GM13976 (cell line): Measurements from ENCODE around the gene OIP5.

ENCODE experiments used
- DNase-seq: peaks from one replicate; pipeline ENCODE4 v3.0.0; 2012; ENCODE audit warnings: low spot score
- in situ Hi-C: fragments of 300-500 bp; cut with MboI; formaldehyde crosslinking; loops from one replicate; pipeline ENCODE4 v1.12.0; 2022; ENCODE audit warnings: low sequenced_read_pairs, mixed read lengths, inconsistent platforms; ENCODE audit not compliant: unreplicated experiment
- TF ChIP-seq, protein P1 (sequence below): IDR thresholded peaks from 2 replicates; pipeline ENCODE4 v1.5.1; 2012; ENCODE audit warnings: borderline replicate concordance, mild to moderate bottlenecking; ENCODE audit not compliant: insufficient read depth; ENCODE audit errors: extremely low read depth, missing control alignments, control extremely low read depth

The OIP5 gene

DNA sequence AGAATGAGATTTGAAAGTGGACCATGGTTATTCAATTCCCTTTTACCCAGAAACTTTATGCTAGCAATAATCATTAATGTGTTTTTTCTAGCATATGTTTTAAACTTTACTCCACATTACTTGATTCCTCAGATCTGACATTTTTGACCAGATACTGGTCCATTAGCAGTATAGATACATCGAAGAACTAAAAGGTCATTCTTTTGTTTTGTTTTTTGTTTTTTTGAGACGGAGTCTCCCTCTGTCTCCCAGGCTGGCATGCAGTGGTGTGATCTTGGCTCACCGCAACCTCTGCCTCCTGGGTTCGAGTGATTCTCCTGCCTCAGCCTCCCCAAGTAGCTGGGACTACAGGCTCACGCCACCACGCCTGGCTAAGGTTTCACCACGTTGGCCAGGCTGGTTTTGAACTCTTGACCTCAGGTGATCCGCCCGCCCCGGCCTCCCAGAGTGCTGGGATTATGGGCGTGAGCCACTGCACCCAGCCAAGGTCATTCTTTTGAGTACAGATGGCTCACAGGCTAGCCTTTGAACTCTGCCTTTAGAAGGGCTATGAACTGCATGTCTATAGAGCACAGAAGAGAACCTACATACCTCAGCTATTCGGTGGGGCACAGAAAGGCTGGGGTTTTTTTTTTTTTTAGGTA lies 72.7 kb downstream of the OIP5 start:
- in situ Hi-C loops = no loop called here
- TF ChIP-seq, protein P1, sequence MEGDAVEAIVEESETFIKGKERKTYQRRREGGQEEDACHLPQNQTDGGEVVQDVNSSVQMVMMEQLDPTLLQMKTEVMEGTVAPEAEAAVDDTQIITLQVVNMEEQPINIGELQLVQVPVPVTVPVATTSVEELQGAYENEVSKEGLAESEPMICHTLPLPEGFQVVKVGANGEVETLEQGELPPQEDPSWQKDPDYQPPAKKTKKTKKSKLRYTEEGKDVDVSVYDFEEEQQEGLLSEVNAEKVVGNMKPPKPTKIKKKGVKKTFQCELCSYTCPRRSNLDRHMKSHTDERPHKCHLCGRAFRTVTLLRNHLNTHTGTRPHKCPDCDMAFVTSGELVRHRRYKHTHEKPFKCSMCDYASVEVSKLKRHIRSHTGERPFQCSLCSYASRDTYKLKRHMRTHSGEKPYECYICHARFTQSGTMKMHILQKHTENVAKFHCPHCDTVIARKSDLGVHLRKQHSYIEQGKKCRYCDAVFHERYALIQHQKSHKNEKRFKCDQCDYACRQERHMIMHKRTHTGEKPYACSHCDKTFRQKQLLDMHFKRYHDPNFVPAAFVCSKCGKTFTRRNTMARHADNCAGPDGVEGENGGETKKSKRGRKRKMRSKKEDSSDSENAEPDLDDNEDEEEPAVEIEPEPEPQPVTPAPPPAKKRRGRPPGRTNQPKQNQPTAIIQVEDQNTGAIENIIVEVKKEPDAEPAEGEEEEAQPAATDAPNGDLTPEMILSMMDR = no peak
- no peak for DNase-seq
